Caco-2 (cell line): ENCODE measurements around the gene TNNI2. TPM values are rescaled to one million over a fixed set of nuclear protein-coding genes. Genes with fewer than 3 reads are reported as not detected.

ENCODE experiments used
- BruUV-seq: library from RNA; stranded (reverse); fragments of 400-500 nt; replicated peaks from 2 replicates; lab custom pipeline; 2021; lab: Mats Ljungman, UMichigan
- CTCF ChIA-PET: fragments of 300-600 bp; sonication (Branson Sonifier 250); formaldehyde crosslinking; loops from one replicate; lab custom pipeline; 2022; ENCODE audit warnings: antibody characterized with exemption; lab: Charles Lee
- POLR2A ChIA-PET: fragments of 300-600 bp; sonication (Branson Sonifier 250); formaldehyde crosslinking; loops from one replicate; lab custom pipeline; 2022; ENCODE audit warnings: antibody characterized with exemption; lab: Charles Lee
- DNase-seq, 2 experiments: peaks; one replicate each; pipeline versions ENCODE4 v3.0.0 to v3.0.0-alpha.2; 2020 to 2022
- H3K27me3 ChIP-seq: replicated peaks from 2 replicates; pipeline ENCODE4 v1.6.0; 2011; ENCODE audit warnings: low read length; ENCODE audit not compliant: control insufficient read depth, insufficient read depth
- H3K36me3 ChIP-seq: 2 replicates; pipeline ENCODE4 v1.5.1; 2011; ENCODE audit warnings: low read length; ENCODE audit not compliant: control insufficient read depth, insufficient read depth
- H3K4me1 ChIP-seq: fragments of 250-450 bp; sonication (Bioruptor Pico); 2 replicates; pipeline ENCODE4 v1.5.1; 2020; ENCODE audit warnings: mild to moderate bottlenecking
- H3K4me3 ChIP-seq: 2 replicates; pipeline ENCODE4 v1.5.1; 2011; ENCODE audit warnings: low read depth, mild to moderate bottlenecking, control low read depth, low read length
- H3K9me3 ChIP-seq: fragments of 250-450 bp; sonication (Bioruptor Pico); 2 replicates; pipeline ENCODE4 v1.5.1; 2020; ENCODE audit warnings: mild to moderate bottlenecking, moderate library complexity
- H3K27ac Mint-ChIP-seq: one replicate; pipeline ENCODE4 v1.8.0; 2022; ENCODE audit warnings: mixed read lengths; ENCODE audit not compliant: unreplicated experiment
- H3K27me3 Mint-ChIP-seq: one replicate; pipeline ENCODE4 v1.8.0; 2022; ENCODE audit warnings: mixed read lengths; ENCODE audit not compliant: insufficient read depth, unreplicated experiment
- H3K36me3 Mint-ChIP-seq: one replicate; pipeline ENCODE4 v1.8.0; 2022; ENCODE audit warnings: mild to moderate bottlenecking, mixed read lengths; ENCODE audit not compliant: insufficient read depth, unreplicated experiment
- H3K4me1 Mint-ChIP-seq: one replicate; pipeline ENCODE4 v1.8.0; 2022; ENCODE audit warnings: low read depth, mixed read lengths; ENCODE audit not compliant: unreplicated experiment
- H3K4me3 Mint-ChIP-seq: one replicate; pipeline ENCODE4 v1.8.0; 2022; ENCODE audit warnings: mild to moderate bottlenecking, moderate library complexity, mixed read lengths; ENCODE audit not compliant: unreplicated experiment
- H3K9me3 Mint-ChIP-seq: one replicate; pipeline ENCODE4 v1.8.0; 2022; ENCODE audit warnings: mixed read lengths; ENCODE audit not compliant: unreplicated experiment
- CTCF ChIP-seq, 2 experiments: fragments of 200-600 bp in 1 of 2; IDR thresholded peaks; 1 replicate in 1 of 2; 2 replicates in 1 of 2; pipeline versions ENCODE4 v1.5.1 to v1.8.0; 2011 to 2022; ENCODE audit warnings: antibody characterized with exemption in 1 of 2, control low read depth in 1 of 2, inconsistent platforms in 1 of 2, low read depth in 1 of 2, low read length in 1 of 2, mild to moderate bottlenecking in 1 of 2, moderate library complexity in 1 of 2; ENCODE audit not compliant: insufficient read depth in 1 of 2, severe bottlenecking in 1 of 2, unreplicated experiment in 1 of 2
- intact Hi-C: fragments of 100-400 bp; cut with micrococcal nuclease; formaldehyde crosslinking; loops from one replicate; pipeline ENCODE4 v1.10.0; 2022; ENCODE audit not compliant: unreplicated experiment
- total RNA-seq: library from RNA; stranded (reverse); gene quantifications from 2 replicates; pipeline ENCODE4 v1.2.3, GENCODE V29; 2022

TNNI2 gene
- total RNA-seq, 1 experiment from 2014 or later, result 8.6 TPM

GRCh38 chr11:1842149-1843097 is 3.6 kb downstream of the TNNI2 start:
- Histone ChIP-seq H3K4me3 (no peak overlapping the region), H3K9me3 (no peaks in the 10 kb centered on the region), H3K27me3 (no peaks in the 10 kb centered on the region), H3K4me1 (peaks cover 14% of the 10 kb centered on the region), H3K36me3 (no peaks in the 10 kb centered on the region)
- no TSS peak for BruUV-seq
- CTCF ChIA-PET, result no interaction called here
- Mint-ChIP-seq H3K4me1 (peaks cover 11% of the 10 kb centered on the region), H3K9me3 (no peaks in the 10 kb centered on the region), H3K36me3 (peaks cover 6% of the 10 kb centered on the region), H3K4me3 (no peak overlapping the region), H3K27me3 (no peaks in the 10 kb centered on the region), H3K27ac (no peak overlapping the region)
- no peak for TF ChIP-seq CTCF (IDR thresholded peaks at IDR 0.05; ENCODE audit: insufficient read depth in 1 of 2, low read depth in 1 of 2, low read length in 1 of 2, severe bottlenecking in 1 of 2, unreplicated experiment in 1 of 2)
- POLR2A ChIA-PET, result no interaction called here
- DNase-seq, result no peak
- intact Hi-C loops, result no loop called here

- intact Hi-C loops, result no loop called here
- Mint-ChIP-seq H3K9me3 (no peaks in the 10 kb centered on the region), H3K4me3 (no peak overlapping the region), H3K27me3 (no peaks in the 10 kb centered on the region), H3K36me3 (peaks cover 6% of the 10 kb centered on the region), H3K27ac (no peak overlapping the region), H3K4me1 (peaks cover 11% of the 10 kb centered on the region)
- Histone ChIP-seq H3K4me3 (no peak overlapping the region), H3K4me1 (peaks cover 8% of the 10 kb centered on the region), H3K36me3 (no peaks in the 10 kb centered on the region), H3K27me3 (no peaks in the 10 kb centered on the region), H3K9me3 (no peaks in the 10 kb centered on the region)
- ChIA-PET POLR2A (no interaction called here), CTCF (no interaction called here)
- no peak for DNase-seq
- BruUV-seq, result no TSS peak
- TF ChIP-seq CTCF (IDR thresholded peaks at IDR 0.05; ENCODE audit: insufficient read depth in 1 of 2, low read depth in 1 of 2, low read length in 1 of 2, severe bottlenecking in 1 of 2, unreplicated experiment in 1 of 2), result no peak
These were observed 4.3 kb downstream of the TNNI2 start for GRCh38 chr11:1843098-1843473.

GRCh38 chr11:1843796-1844195 is 5.0 kb downstream of the TNNI2 start:
- POLR2A ChIA-PET, result no interaction called here
- TF ChIP-seq CTCF (IDR thresholded peaks at IDR 0.05; ENCODE audit: insufficient read depth in 1 of 2, low read depth in 1 of 2, low read length in 1 of 2, severe bottlenecking in 1 of 2, unreplicated experiment in 1 of 2), result no peak
- H3K4me3 Mint-ChIP-seq, result no peak overlapping the region
- H3K4me1 ChIP-seq, result peaks cover 8% of the 10 kb centered on the region
- H3K36me3 ChIP-seq, result no peaks in the 10 kb centered on the region
- peaks cover 6% of the 10 kb centered on the region for H3K36me3 Mint-ChIP-seq
- CTCF ChIA-PET, result no interaction called here
- H3K4me1 Mint-ChIP-seq, result peaks cover 11% of the 10 kb centered on the region
- no peak overlapping the region for H3K27ac Mint-ChIP-seq
- H3K4me3 ChIP-seq, result no peak overlapping the region
- no peaks in the 10 kb centered on the region for H3K9me3 ChIP-seq
- no peaks in the 10 kb centered on the region for H3K9me3 Mint-ChIP-seq
- H3K27me3 Mint-ChIP-seq, result no peaks in the 10 kb centered on the region
- no peak for DNase-seq
- intact Hi-C loops, result no loop called here
- no peaks in the 10 kb centered on the region for H3K27me3 ChIP-seq
- BruUV-seq, result no TSS peak
